HepG2 (cell line): ENCODE measurements around the gene FAM221B. TPM values are rescaled to one million over a fixed set of nuclear protein-coding genes. Genes with fewer than 3 reads are reported as not detected.

Experiments used
- ATAC-seq: fragments of 200-7000 bp; cut with Tn5 transposase; 3 replicates; pipeline ENCODE4 v1.9.1; 2020; ENCODE audit warnings: mild to moderate bottlenecking, moderate library complexity
- BruUV-seq: library from RNA; stranded (reverse); fragments of 400-500 nt; replicated peaks from 2 replicates; lab custom pipeline; 2021; lab: Mats Ljungman, UMichigan
- CTCF ChIA-PET: fragments of 300-600 bp; formaldehyde crosslinking; extraction: SDS; loops from one replicate; lab custom pipeline; 2021; ENCODE audit warnings: low total read pairs, inconsistent platforms, low intra/inter-chr PET ratio; lab: Yijun Ruan, JAX
- POLR2A ChIA-PET: fragments of 350-600 bp; sonication (Branson Sonifier 250); formaldehyde crosslinking; loops from one replicate; lab custom pipeline; 2020; ENCODE audit warnings: antibody characterized with exemption, inconsistent platforms; lab: Yijun Ruan, JAX
- DNase-seq: peaks from one replicate; pipeline ENCODE4 v3.0.0-alpha.2; 2015; ENCODE audit warnings: low spot score
- FAIRE-seq: peaks from 3 replicates; lab custom pipeline; 2011; peaks lifted over from hg19 to GRCh38; lab: Jason Lieb, UNC
- H2AFZ ChIP-seq: one replicate; pipeline ENCODE4 v1.6.1; 2011; ENCODE audit warnings: low read length, inconsistent platforms
- H3K27ac ChIP-seq: fragments of 300-600 bp; 3 replicates; pipeline ENCODE4 v1.8.0; 2011; ENCODE audit warnings: mixed run types, mild to moderate bottlenecking, mixed read lengths, low read length, inconsistent platforms; ENCODE audit not compliant: insufficient read depth; ENCODE audit errors: extremely low read length
- H3K27me3 ChIP-seq, 2 experiments: fragments of 200-600 bp in 1 of 2; 2 replicates in 1 of 2; 3 replicates in 1 of 2; pipeline versions ENCODE4 v1.6.0 to v1.8.0; 2011; ENCODE audit warnings: low read length in 2 of 2, mild to moderate bottlenecking in 2 of 2, moderate library complexity in 2 of 2, inconsistent platforms in 1 of 2; ENCODE audit not compliant: insufficient read depth in 2 of 2, control insufficient read depth in 1 of 2
- H3K36me3 ChIP-seq, 2 experiments: fragments of 200-600 bp in 1 of 2; replicated peaks in 1 of 2; 2 replicates in 1 of 2; 3 replicates in 1 of 2; pipeline versions ENCODE4 v1.5.1 to v1.8.0; 2011; ENCODE audit warnings: low read length in 2 of 2, inconsistent platforms in 1 of 2; ENCODE audit not compliant: insufficient read depth in 2 of 2, control insufficient read depth in 1 of 2
- H3K4me1 ChIP-seq: 2 replicates; pipeline ENCODE4 v1.5.1; 2012; ENCODE audit warnings: low read length, inconsistent platforms; ENCODE audit not compliant: insufficient read depth
- H3K4me2 ChIP-seq: 2 replicates; pipeline ENCODE4 v1.6.0; 2011; ENCODE audit warnings: low read depth, low read length, inconsistent platforms
- H3K4me3 ChIP-seq, 3 experiments: fragments of 200-600 bp in 1 of 3; sonication (generic), shearing (Covaris generic) in 1 of 3; replicated peaks in 1 of 3; 2 replicates each; pipeline ENCODE4 v1.5.1; 2011 to 2016; ENCODE audit warnings: low read length in 3 of 3, inconsistent platforms in 2 of 3, low read depth in 2 of 3, mild to moderate bottlenecking in 2 of 3, control low read depth in 1 of 3, mixed read lengths in 1 of 3; ENCODE audit not compliant: insufficient read depth in 1 of 3
- H3K79me2 ChIP-seq: one replicate; pipeline ENCODE4 v1.6.1; 2011; ENCODE audit warnings: low read length, inconsistent platforms; ENCODE audit not compliant: insufficient read depth
- H3K9ac ChIP-seq: 2 replicates; pipeline ENCODE4 v1.6.0; 2011; ENCODE audit warnings: mild to moderate bottlenecking, low read depth, low read length, inconsistent platforms; ENCODE audit not compliant: insufficient read depth
- H3K9me3 ChIP-seq: 2 replicates; pipeline ENCODE4 v1.5.1; 2012; ENCODE audit warnings: mild to moderate bottlenecking, low read length
- H4K20me1 ChIP-seq: 2 replicates; pipeline ENCODE4 v1.6.0; 2011; ENCODE audit warnings: inconsistent platforms, mild to moderate bottlenecking, low read length, moderate library complexity; ENCODE audit not compliant: insufficient read depth
- ARID3A ChIP-seq: IDR thresholded peaks from 2 replicates; pipeline ENCODE4 v1.6.1; 2012; ENCODE audit warnings: low read depth, low read length, improper control_type of control experiment
- GABPB1 ChIP-seq: IDR thresholded peaks from 2 replicates; pipeline ENCODE4 v1.6.1; 2016; ENCODE audit warnings: mild to moderate bottlenecking, missing genetic modification reagents, moderate library complexity, missing compliant biosample characterization
- GLMP ChIP-seq: sonication (generic); formaldehyde crosslinking; IDR thresholded peaks from 2 replicates; pipeline ENCODE4 v1.9.0; 2021; ENCODE audit warnings: missing genetic modification reagents, mild to moderate bottlenecking, borderline replicate concordance
- HES4 ChIP-seq: sonication (generic); formaldehyde crosslinking; IDR thresholded peaks from 2 replicates; pipeline ENCODE4 v1.9.0; 2021; ENCODE audit warnings: mild to moderate bottlenecking, missing genetic modification reagents, borderline replicate concordance
- HMG20B ChIP-seq: conservative IDR thresholded peaks from 2 replicates; pipeline ENCODE4 v1.6.1; 2016; ENCODE audit warnings: missing genetic modification reagents, missing compliant biosample characterization
- PREB ChIP-seq: sonication (generic); formaldehyde crosslinking; IDR thresholded peaks from 2 replicates; pipeline ENCODE4 v1.4.0; 2020; ENCODE audit warnings: missing genetic modification reagents
- SMAD3 ChIP-seq: sonication (generic); formaldehyde crosslinking; IDR thresholded peaks from 2 replicates; pipeline ENCODE4 v1.4.0; 2020; ENCODE audit warnings: missing genetic modification reagents
- ZFP1 ChIP-seq: IDR thresholded peaks from 2 replicates; pipeline ENCODE4 v1.6.1; 2016
- ZFP36 ChIP-seq: fragments of 150-350 bp; IDR thresholded peaks from 2 replicates; pipeline ENCODE4 v1.6.1; 2018; ENCODE audit warnings: borderline replicate concordance, low read length, low read depth; ENCODE audit not compliant: partially characterized antibody
- ZNF180 ChIP-seq: sonication (generic); formaldehyde crosslinking; IDR thresholded peaks from 2 replicates; pipeline ENCODE4 v1.4.0; 2020; ENCODE audit warnings: low read depth, missing genetic modification reagents, borderline replicate concordance
- ZNF496 ChIP-seq: sonication (generic); formaldehyde crosslinking; IDR thresholded peaks from 2 replicates; pipeline ENCODE4 v1.8.1; 2023; ENCODE audit warnings: mild to moderate bottlenecking, moderate library complexity, missing genetic modification reagents; ENCODE audit not compliant: insufficient replicate concordance
- WGBS: methylation state at CpG from one replicate; pipeline ENCODE4 v1.1.6; 2017; ENCODE audit warnings: low lambda C conversion rate; 5-methylcytosine and 5-hydroxymethylcytosine counted together
- in situ Hi-C: cut with HindIII; loops from 2 replicates; pipeline ENCODE4 v1.10.0; 2017; ENCODE audit warnings: low pct_unique_long_range_greater_than_20kb; ENCODE audit not compliant: extremely low pct_ligation_motif_present
- intact Hi-C: fragments of 100-400 bp; cut with micrococcal nuclease; formaldehyde crosslinking; loops from one replicate; pipeline ENCODE4 v1.10.0; 2022; ENCODE audit not compliant: unreplicated experiment
- polyA plus RNA-seq, 8 experiments: library from polyadenylated mRNA; depleted of rRNA in 3 of 8; stranded (reverse) in 7 of 8; unstranded in 1 of 8; fragments of >200 nt; fragmentation: Illumina TruSeq in 4 of 8; extraction: Trizol in 4 of 8; gene quantifications; 2 replicates each; pipeline versions ENCODE4 v1.2.1 to v1.2.3, GENCODE V29; 2011 to 2016; ENCODE audit warnings: low read depth in 4 of 8, missing spikeins in 1 of 8, mixed read lengths in 1 of 8; ENCODE audit not compliant: insufficient read depth in 1 of 8
- total RNA-seq, 5 experiments: library from RNA; depleted of rRNA; stranded (reverse); fragments of >200 nt; fragmentation: Illumina TruSeq; extraction: Trizol; gene quantifications; 2 replicates each; pipeline ENCODE4 v1.2.3, GENCODE V29; 2016; ENCODE audit warnings: low read depth in 1 of 5

The FAM221B gene
- total and polyA plus RNA-seq, 2 of the 13 experiments (the other 11 are each of a cell fraction or from before 2014, with no cell fraction given): not detected

- TF ChIP-seq ARID3A: no peak
- TF ChIP-seq HMG20B (CRISPR knock-in tag): no peak
- no peak for TF ChIP-seq HES4 (CRISPR knock-in tag)
- no peak for TF ChIP-seq ZFP1
- no peak for TF ChIP-seq GLMP (CRISPR knock-in tag)
- TF ChIP-seq ZFP36: no peak
- TF ChIP-seq ZNF496 (CRISPR knock-in tag): no peak
- TF ChIP-seq GABPB1 (CRISPR knock-in tag): no peak
Measured at GRCh38 chr9:35852876-35853865, 24.6 kb upstream of the FAM221B start (continued).

- Histone ChIP-seq H3K4me1 (no peaks in the 10 kb centered on the region), H3K9ac (no peak overlapping the region), H4K20me1 (no peaks in the 10 kb centered on the region), H3K27ac (no peak overlapping the region), H3K27me3 (peaks cover 0 to 20% of the 10 kb centered on the region in 2 experiments; a peak in 1 of 5 replicates), H3K9me3 (no peaks in the 10 kb centered on the region), H3K4me3 (no peak overlapping the region), H3K4me2 (no peak overlapping the region), H3K79me2 (no peaks in the 10 kb centered on the region), H3K36me3 (no peaks in the 10 kb centered on the region), H2AFZ (no peak overlapping the region)
- ChIA-PET POLR2A (no interaction called here), CTCF (no interaction called here)
- ATAC-seq (no peak), DNase-seq (no peak), FAIRE-seq (no peak)
- in situ Hi-C loops: no loop called here
- intact Hi-C loops: no loop called here
- 65% methylated on average over 2 of the region's 2 CpGs for WGBS
- BruUV-seq: no TSS peak
- TF ChIP-seq SMAD3 (CRISPR knock-in tag) (no peak), PREB (CRISPR knock-in tag) (no peak), ZNF180 (CRISPR knock-in tag) (no peak)
Measured at GRCh38 chr9:35852267-35852815, 23.8 kb upstream of the FAM221B start.
